ENCODE results near the gene IFT88. TPM values are rescaled to one million over a fixed set of nuclear protein-coding genes. Genes with fewer than 3 reads are reported as not detected.

IFT88 gene
- total and polyA plus RNA-seq, 11 donors = 3.4 to 11.4 (median 8.2) TPM

DNA sequence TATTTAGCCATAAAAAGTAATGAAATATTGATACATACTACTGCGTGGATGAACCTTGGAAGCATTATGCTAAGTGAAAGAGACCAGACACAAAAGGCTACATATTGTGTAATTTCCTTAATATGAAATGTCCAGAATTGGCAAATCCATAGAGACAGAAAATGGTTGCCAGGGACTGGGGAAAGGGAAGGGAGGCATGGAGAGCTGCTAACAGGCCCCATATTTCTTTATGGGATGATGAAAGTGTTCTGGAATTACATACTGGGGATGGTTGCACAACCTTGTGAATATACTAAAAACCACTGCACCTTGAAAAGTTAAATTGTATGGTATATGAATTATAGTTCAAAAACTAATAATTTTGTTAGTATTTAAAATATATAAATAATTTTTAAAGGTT is 3.6 kb downstream of the IFT88 start:
- Histone ChIP-seq H3K27ac (no peak overlapping the region), H3K36me3 (peaks cover 0 to 11% (median 4%) of the 10 kb centered on the region in 9 donors), H3K4me3 (no peak overlapping the region), H3K27me3 (no peaks in the 10 kb centered on the region), H3K9me3 (peaks cover 0 to 9% (median under 1%) of the 10 kb centered on the region in 12 donors), H3K4me1 (peaks cover 0 to 24% (median 9%) of the 10 kb centered on the region in 12 donors)
- 90 to 94% (median 93%) methylated on average over 1 of the region's 1 CpG for WGBS, 4 donors
- no peak for ATAC-seq
- no peak for TF ChIP-seq POLR2A (IDR thresholded peaks at IDR 0.05)
- TF ChIP-seq, protein P1, sequence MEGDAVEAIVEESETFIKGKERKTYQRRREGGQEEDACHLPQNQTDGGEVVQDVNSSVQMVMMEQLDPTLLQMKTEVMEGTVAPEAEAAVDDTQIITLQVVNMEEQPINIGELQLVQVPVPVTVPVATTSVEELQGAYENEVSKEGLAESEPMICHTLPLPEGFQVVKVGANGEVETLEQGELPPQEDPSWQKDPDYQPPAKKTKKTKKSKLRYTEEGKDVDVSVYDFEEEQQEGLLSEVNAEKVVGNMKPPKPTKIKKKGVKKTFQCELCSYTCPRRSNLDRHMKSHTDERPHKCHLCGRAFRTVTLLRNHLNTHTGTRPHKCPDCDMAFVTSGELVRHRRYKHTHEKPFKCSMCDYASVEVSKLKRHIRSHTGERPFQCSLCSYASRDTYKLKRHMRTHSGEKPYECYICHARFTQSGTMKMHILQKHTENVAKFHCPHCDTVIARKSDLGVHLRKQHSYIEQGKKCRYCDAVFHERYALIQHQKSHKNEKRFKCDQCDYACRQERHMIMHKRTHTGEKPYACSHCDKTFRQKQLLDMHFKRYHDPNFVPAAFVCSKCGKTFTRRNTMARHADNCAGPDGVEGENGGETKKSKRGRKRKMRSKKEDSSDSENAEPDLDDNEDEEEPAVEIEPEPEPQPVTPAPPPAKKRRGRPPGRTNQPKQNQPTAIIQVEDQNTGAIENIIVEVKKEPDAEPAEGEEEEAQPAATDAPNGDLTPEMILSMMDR (IDR thresholded peaks at IDR 0.05) = no peak
- intact Hi-C loops (cut with DNase I) = no loop called here
- no peak for DNase-seq

DNA sequence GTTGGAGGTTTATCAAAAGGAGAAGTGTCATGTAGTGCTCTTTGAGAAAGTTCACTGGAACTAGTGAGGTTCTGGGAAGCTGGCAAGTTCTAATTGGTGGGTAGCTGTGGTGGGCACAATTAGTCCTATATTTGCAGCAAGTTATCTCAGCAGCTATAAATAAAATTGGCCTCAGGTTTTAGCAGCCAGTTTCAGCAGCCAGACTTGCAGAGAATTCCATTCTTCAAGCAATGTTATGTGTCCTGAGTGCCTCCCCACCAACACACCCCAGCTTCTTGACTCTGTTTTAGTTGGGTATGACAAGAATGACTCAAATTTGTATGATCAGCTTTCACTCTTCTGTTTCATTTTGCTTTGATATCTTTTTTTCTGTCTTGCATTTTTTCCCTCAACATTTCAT is 4.7 kb downstream of the IFT88 start:
- DNase-seq (no peak), ATAC-seq (no peak)
- no peak for TF ChIP-seq POLR2A (IDR thresholded peaks at IDR 0.05)
- TF ChIP-seq, protein P1 (IDR thresholded peaks at IDR 0.05) = no peak
- intact Hi-C loops (cut with DNase I) = no loop called here
- H3K27me3 ChIP-seq = no peaks in the 10 kb centered on the region
- peaks cover 0 to 17% (median 9%) of the 10 kb centered on the region in 12 donors for H3K4me1 ChIP-seq
- H3K9me3 ChIP-seq = peaks cover 0 to 10% (median 0%) of the 10 kb centered on the region in 12 donors
- H3K36me3 ChIP-seq = peaks cover 0 to 20% (median 6%) of the 10 kb centered on the region in 9 donors
- H3K27ac ChIP-seq = no peak overlapping the region
- H3K4me3 ChIP-seq = no peak overlapping the region

DNA sequence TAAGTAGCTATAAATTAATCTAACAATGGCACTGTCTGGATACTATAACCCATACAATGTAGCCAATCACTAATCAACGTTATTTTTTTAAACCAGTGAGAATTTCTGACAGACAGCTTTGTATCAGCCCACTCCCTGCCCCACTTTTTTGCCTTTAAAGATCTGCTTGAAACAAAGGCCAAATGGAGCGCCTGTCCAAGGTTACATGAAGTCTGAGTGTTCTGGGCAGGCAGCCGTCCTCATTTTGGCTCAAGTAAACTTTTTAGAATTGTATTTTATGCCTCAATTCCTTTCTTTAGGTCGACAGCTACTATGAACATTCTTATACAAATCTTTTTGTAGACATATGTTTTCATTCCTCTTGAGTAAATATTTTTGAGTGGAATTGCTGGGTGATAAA is 6.2 kb downstream of the IFT88 start:
- WGBS, 4 donors = 89 to 94% (median 91%) methylated on average over 4 of the region's 4 CpGs
- Histone ChIP-seq H3K36me3 (peaks cover 0 to 29% (median 6%) of the 10 kb centered on the region in 9 donors), H3K9me3 (peaks cover 0 to 18% (median 0%) of the 10 kb centered on the region in 12 donors), H3K4me3 (no peak overlapping the region), H3K4me1 (peaks cover 0 to 9% (median 3%) of the 10 kb centered on the region in 12 donors), H3K27ac (no peak overlapping the region), H3K27me3 (no peaks in the 10 kb centered on the region)
- intact Hi-C loops (cut with DNase I) = no loop called here
- no peak for DNase-seq
- no peak for ATAC-seq
- TF ChIP-seq, protein P1 (IDR thresholded peaks at IDR 0.05) = no peak
- TF ChIP-seq POLR2A (IDR thresholded peaks at IDR 0.05) = no peak

DNA sequence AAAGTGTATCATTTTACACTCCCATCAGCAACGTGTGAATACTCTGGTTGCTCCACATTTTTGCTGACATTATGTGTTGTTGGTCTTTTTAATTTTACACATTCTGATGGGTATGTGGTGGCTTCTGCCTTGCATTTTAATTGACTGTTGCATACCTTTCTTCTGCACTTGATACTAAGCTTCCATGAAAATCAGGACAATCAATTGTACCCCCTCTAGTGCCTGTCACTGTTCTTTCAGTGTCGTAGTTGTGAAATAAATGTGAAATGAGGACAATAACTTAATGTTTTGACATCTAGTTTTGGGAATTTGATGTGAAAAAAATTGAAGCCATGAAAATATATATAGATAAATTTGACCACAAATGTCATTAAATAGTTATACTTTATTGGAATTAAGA is 6.7 kb downstream of the IFT88 start:
- Histone ChIP-seq H3K36me3 (peaks cover 0 to 29% (median 6%) of the 10 kb centered on the region in 9 donors), H3K27me3 (no peaks in the 10 kb centered on the region), H3K4me3 (no peak overlapping the region), H3K27ac (no peak overlapping the region), H3K9me3 (peaks cover 0 to 18% (median 0%) of the 10 kb centered on the region in 12 donors), H3K4me1 (peaks cover 0 to 5% (median 0%) of the 10 kb centered on the region in 12 donors)
- ATAC-seq = no peak
- intact Hi-C loops (cut with DNase I) = no loop called here
- TF ChIP-seq POLR2A (IDR thresholded peaks at IDR 0.05) = no peak
- TF ChIP-seq, protein P1 (IDR thresholded peaks at IDR 0.05) = no peak
- WGBS, 4 donors = 87 to 93% (median 89%) methylated on average over 2 of the region's 2 CpGs
- DNase-seq = no peak

Measured in heart left ventricle (tissue), 16 donors.